IMR-90 (cell line): ENCODE measurements around the gene SUGCT. TPM values are rescaled to one million over a fixed set of nuclear protein-coding genes. Genes with fewer than 3 reads are reported as not detected.

Experiments used
- ATAC-seq: fragments of 200-7000 bp; cut with Tn5 transposase; 2 replicates; pipeline ENCODE4 v1.9.1; 2020; ENCODE audit warnings: low read depth, mild to moderate bottlenecking, moderate library complexity
- BruUV-seq: library from RNA; stranded (reverse); fragments of 400-500 nt; replicated peaks from 2 replicates; lab custom pipeline; 2021; lab: Mats Ljungman, UMichigan
- CTCF ChIA-PET: fragments of 300-600 bp; formaldehyde crosslinking; extraction: SDS; loops from one replicate; lab custom pipeline; 2021; ENCODE audit warnings: antibody characterized with exemption; lab: Yijun Ruan, JAX
- POLR2A ChIA-PET: fragments of 300-600 bp; sonication (Branson Sonifier 250); formaldehyde crosslinking; loops from one replicate; lab custom pipeline; 2022; ENCODE audit warnings: antibody characterized with exemption; ENCODE audit not compliant: unreplicated experiment; lab: Charles Lee
- DNase-seq: peaks from one replicate; pipeline ENCODE4 v3.0.0; 2013
- H2AFZ ChIP-seq: replicated peaks from 2 replicates; pipeline ENCODE3; 2013; ENCODE audit warnings: low read length, mild to moderate bottlenecking; ENCODE audit not compliant: poor library complexity
- H2AK5ac ChIP-seq: 2 replicates; pipeline ENCODE4 v1.6.1; 2013; ENCODE audit warnings: low read depth, low read length, inconsistent platforms
- H2AK9ac ChIP-seq: replicated peaks from 2 replicates; pipeline ENCODE3; 2013; ENCODE audit warnings: mild to moderate bottlenecking, low read depth, low read length, moderate library complexity; ENCODE audit not compliant: poor library complexity
- H2BK120ac ChIP-seq: 2 replicates; pipeline ENCODE4 v1.6.1; 2013; ENCODE audit warnings: low read depth, low read length, inconsistent platforms
- H2BK15ac ChIP-seq: 3 replicates; pipeline ENCODE4 v1.6.1; 2013; ENCODE audit warnings: low read depth, low read length, inconsistent platforms
- H2BK20ac ChIP-seq: 2 replicates; pipeline ENCODE4 v1.6.1; 2013; ENCODE audit warnings: low read depth, mild to moderate bottlenecking, inconsistent platforms, low read length, moderate library complexity
- H2BK5ac ChIP-seq: 2 replicates; pipeline ENCODE4 v1.6.1; 2013; ENCODE audit warnings: mild to moderate bottlenecking, low read depth, low read length, inconsistent platforms; ENCODE audit not compliant: poor library complexity, severe bottlenecking
- H3K14ac ChIP-seq: replicated peaks from 2 replicates; pipeline ENCODE4 v1.6.1; 2013; ENCODE audit warnings: low read depth, low read length, inconsistent platforms
- H3K18ac ChIP-seq: 2 replicates; pipeline ENCODE4 v1.6.1; 2013; ENCODE audit warnings: low read depth, low read length, control low read depth
- H3K23ac ChIP-seq: 2 replicates; pipeline ENCODE4 v1.6.1; 2013; ENCODE audit warnings: low read depth, low read length, inconsistent platforms
- H3K27ac ChIP-seq: 2 replicates; pipeline ENCODE4 v1.5.1; 2013; ENCODE audit warnings: mild to moderate bottlenecking, control low read depth, low read length; ENCODE audit not compliant: insufficient read depth
- H3K27me3 ChIP-seq: 2 replicates; pipeline ENCODE4 v1.6.1; 2013; ENCODE audit warnings: low read length; ENCODE audit not compliant: control insufficient read depth, insufficient read depth
- H3K36me3 ChIP-seq: 2 replicates; pipeline ENCODE4 v1.6.1; 2013; ENCODE audit warnings: low read length, mixed read lengths; ENCODE audit not compliant: control insufficient read depth, insufficient read depth
- H3K4ac ChIP-seq: 2 replicates; pipeline ENCODE4 v1.6.1; 2013; ENCODE audit warnings: low read depth, low read length, inconsistent platforms
- H3K4me1 ChIP-seq: 2 replicates; pipeline ENCODE4 v1.6.1; 2013; ENCODE audit warnings: low read length, mixed read lengths; ENCODE audit not compliant: control insufficient read depth, insufficient read depth
- H3K4me2 ChIP-seq: 2 replicates; pipeline ENCODE4 v1.6.1; 2013; ENCODE audit warnings: low read depth, mild to moderate bottlenecking, control low read depth, low read length, moderate library complexity
- H3K4me3 ChIP-seq: 2 replicates; pipeline ENCODE4 v1.5.1; 2013; ENCODE audit warnings: low read depth, mild to moderate bottlenecking, control low read depth, low read length, moderate library complexity; ENCODE audit not compliant: insufficient read depth
- H3K56ac ChIP-seq: 2 replicates; pipeline ENCODE4 v1.6.1; 2013; ENCODE audit warnings: low read length, inconsistent platforms; ENCODE audit not compliant: insufficient read depth; ENCODE audit errors: extremely low read depth
- H3K79me1 ChIP-seq, 2 experiments: 2 replicates each; pipeline ENCODE4 v1.6.1; 2013; ENCODE audit warnings: low read length in 2 of 2, inconsistent platforms in 1 of 2, low read depth in 1 of 2
- H3K9ac ChIP-seq: 2 replicates; pipeline ENCODE4 v1.6.1; 2013; ENCODE audit warnings: low read depth, low read length, control low read depth
- H3K9me1 ChIP-seq: 2 replicates; pipeline ENCODE4 v1.6.1; 2013; ENCODE audit warnings: low read length, inconsistent platforms; ENCODE audit not compliant: insufficient read depth
- H3K9me3 ChIP-seq: 2 replicates; pipeline ENCODE4 v1.6.1; 2013; ENCODE audit warnings: low read length; ENCODE audit not compliant: control insufficient read depth, insufficient read depth
- H4K20me1 ChIP-seq: 2 replicates; pipeline ENCODE4 v1.6.1; 2013; ENCODE audit warnings: low read length, inconsistent platforms; ENCODE audit not compliant: insufficient read depth
- H4K5ac ChIP-seq: 2 replicates; pipeline ENCODE4 v1.6.1; 2013; ENCODE audit warnings: mild to moderate bottlenecking, low read depth, low read length, control low read depth
- H4K8ac ChIP-seq, 2 experiments: 2 replicates each; pipeline ENCODE4 v1.6.1; 2013; ENCODE audit warnings: low read depth in 2 of 2, low read length in 2 of 2, control low read depth in 1 of 2, inconsistent platforms in 1 of 2
- H4K91ac ChIP-seq: 2 replicates; pipeline ENCODE4 v1.6.1; 2013; ENCODE audit warnings: low read depth, low read length, inconsistent platforms; ENCODE audit not compliant: insufficient read depth
- BHLHE40 ChIP-seq: fragments of 150-350 bp; IDR thresholded peaks from 2 replicates; pipeline ENCODE4 v1.6.1; 2016; ENCODE audit warnings: mild to moderate bottlenecking, low read depth, low read length
- CHD1 ChIP-seq: IDR thresholded peaks from 2 replicates; pipeline ENCODE4 v1.6.1; 2012; ENCODE audit warnings: low read depth, low read length, improper control_type of control experiment
- ELK1 ChIP-seq: fragments of 150-350 bp; IDR thresholded peaks from 2 replicates; pipeline ENCODE4 v1.6.1; 2016; ENCODE audit warnings: low read depth, mild to moderate bottlenecking, low read length, moderate library complexity, borderline replicate concordance
- MAFK ChIP-seq: IDR thresholded peaks from 2 replicates; pipeline ENCODE4 v1.6.1; 2012; ENCODE audit warnings: low read depth, low read length, improper control_type of control experiment
- MXI1 ChIP-seq: IDR thresholded peaks from 2 replicates; pipeline ENCODE4 v1.6.1; 2012; ENCODE audit warnings: low read depth, mild to moderate bottlenecking, low read length, moderate library complexity, borderline replicate concordance
- NFE2L2 ChIP-seq: fragments of 150-350 bp; IDR thresholded peaks from 2 replicates; pipeline ENCODE4 v1.6.1; 2016; ENCODE audit warnings: low read depth, mild to moderate bottlenecking, low read length
- POLR2A ChIP-seq: IDR thresholded peaks from 2 replicates; pipeline ENCODE4 v1.6.1; 2012; ENCODE audit warnings: mild to moderate bottlenecking, low read depth, low read length
- RAD21 ChIP-seq: IDR thresholded peaks from 2 replicates; pipeline ENCODE4 v1.6.1; 2012; ENCODE audit warnings: low read length, improper control_type of control experiment
- RFX5 ChIP-seq: IDR thresholded peaks from 2 replicates; pipeline ENCODE4 v1.8.0; 2012; ENCODE audit warnings: low read depth, mild to moderate bottlenecking, low read length, moderate library complexity
- WGBS, 2 experiments: methylation state at CpG; one replicate each; pipeline versions ENCODE4 v1.1.5 to v1.1.7; 2013; ENCODE audit warnings: missing lambda C conversion rate in 2 of 2; ENCODE audit not compliant: insufficient read length in 1 of 2; ENCODE audit errors: extremely low coverage in 2 of 2; 5-methylcytosine and 5-hydroxymethylcytosine counted together
- dilution Hi-C: fragments of 300-500 bp; cut with HindIII; formaldehyde crosslinking; loops from one replicate; pipeline ENCODE4 v1.14.3; 2018; ENCODE audit warnings: low sequenced_read_pairs; ENCODE audit not compliant: unreplicated experiment
- in situ Hi-C: fragments of 300-500 bp; cut with MboI; formaldehyde crosslinking; loops from 3 replicates; pipeline ENCODE4 v1.14.3; 2019; ENCODE audit warnings: low sequenced_read_pairs, inconsistent platforms, mixed read lengths
- intact Hi-C: fragments of 100-400 bp; cut with micrococcal nuclease; formaldehyde crosslinking; loops from 2 replicates; pipeline ENCODE4 v1.10.0; 2022
- polyA plus RNA-seq, 3 experiments: library from polyadenylated mRNA; depleted of rRNA; stranded (reverse); fragments of >200 nt; gene quantifications; 2 replicates each; pipeline ENCODE4 v1.2.3, GENCODE V29; 2012; ENCODE audit warnings: low replicate concordance in 1 of 3
- total RNA-seq: library from RNA; depleted of rRNA; stranded (reverse); fragments of >200 nt; gene quantifications from 2 replicates; pipeline ENCODE4 v1.2.3, GENCODE V29; 2012
- TF ChIP-seq, protein P1 (sequence below): conservative IDR thresholded peaks from 2 replicates; pipeline ENCODE4 v1.5.1; 2012; ENCODE audit warnings: mild to moderate bottlenecking, low read depth, low read length, improper control_type of control experiment

SUGCT gene
- total and polyA plus RNA-seq, 2 of the 4 experiments (the other 2 are of a cell fraction), result 5.9 to 8.3 TPM

DNA sequence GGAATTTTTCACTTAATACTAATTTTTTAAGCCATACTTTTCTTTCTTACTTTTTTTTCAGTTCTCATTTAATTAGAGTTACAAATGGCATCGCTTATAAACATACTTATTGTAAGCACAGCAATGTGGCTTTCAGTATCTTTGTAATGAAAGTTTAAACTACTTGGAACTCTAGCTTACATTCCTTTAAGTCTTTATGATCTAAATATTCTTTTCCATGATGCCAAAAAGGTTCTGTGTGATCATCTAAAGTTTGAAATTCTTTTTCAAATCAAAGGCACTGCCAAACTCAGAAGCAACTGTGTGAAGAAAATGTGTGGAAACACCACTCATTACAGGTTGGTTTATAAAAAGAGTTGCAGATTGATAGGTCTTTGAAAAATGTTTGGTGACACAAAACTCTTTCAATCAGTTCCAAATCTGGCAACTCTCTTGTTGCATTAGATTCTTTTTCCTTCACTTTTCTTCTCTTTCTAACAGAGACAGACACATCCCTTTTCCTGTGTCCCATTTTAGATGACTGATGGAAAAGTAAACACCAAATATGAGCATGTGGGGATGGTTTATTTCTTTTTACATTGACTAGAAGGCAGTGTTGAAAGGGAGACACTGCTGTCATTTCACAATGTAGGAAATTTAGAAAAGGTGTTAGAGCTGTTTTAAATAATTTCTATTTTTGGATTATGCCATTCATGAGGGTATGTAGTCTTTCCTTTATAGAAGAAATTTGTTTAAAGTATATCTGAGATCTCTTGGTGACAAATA is 392.3 kb downstream of the SUGCT start:
- Histone ChIP-seq H3K4me2 (0 out of 2 replicates have a peak overlapping the region, but pooled peaks have one; percentile 8), H2AK5ac (no peak overlapping the region), H2AFZ (no peak overlapping the region)

More for the DNA sequence above, 392.3 kb downstream of the SUGCT start:
- Histone ChIP-seq H3K36me3 (no peaks in the 10 kb centered on the region), H2BK15ac (no peak overlapping the region), H2BK120ac (no peak overlapping the region), H3K4me3 (no peak overlapping the region), H3K4ac (no peak overlapping the region), H3K18ac (no peak overlapping the region), H3K23ac (no peak overlapping the region), H3K9ac (no peak overlapping the region), H4K5ac (no peak overlapping the region), H3K9me3 (no peaks in the 10 kb centered on the region), H3K27me3 (no peaks in the 10 kb centered on the region), H3K14ac (no peak overlapping the region), H3K56ac (no peak overlapping the region), H3K79me1 (no peaks in the 10 kb centered on the region), H2BK5ac (no peak overlapping the region), H4K20me1 (no peaks in the 10 kb centered on the region), H4K8ac (no peak overlapping the region), H4K91ac (no peak overlapping the region), H2BK20ac (no peak overlapping the region), H3K9me1 (no peaks in the 10 kb centered on the region), H3K27ac (no peak overlapping the region), H2AK9ac (no peak overlapping the region), H3K4me1 (no peaks in the 10 kb centered on the region)
- no CpG with 5 or more reads among the region's 1 CpG for WGBS, 2 experiments
- BruUV-seq, result no TSS peak
- POLR2A ChIA-PET, result no interaction called here
- in situ Hi-C loops (no loop called here), intact Hi-C loops (no loop called here), dilution Hi-C loops (no loop called here)
- ATAC-seq (peak; percentile 53), DNase-seq (no peak)
- CTCF ChIA-PET, result no interaction called here
- TF ChIP-seq CHD1 (no peak), RFX5 (no peak), NFE2L2 (no peak), MAFK (no peak), MXI1 (no peak), RAD21 (no peak), ELK1 (no peak), POLR2A (no peak), BHLHE40 (no peak)
- TF ChIP-seq, protein P1, sequence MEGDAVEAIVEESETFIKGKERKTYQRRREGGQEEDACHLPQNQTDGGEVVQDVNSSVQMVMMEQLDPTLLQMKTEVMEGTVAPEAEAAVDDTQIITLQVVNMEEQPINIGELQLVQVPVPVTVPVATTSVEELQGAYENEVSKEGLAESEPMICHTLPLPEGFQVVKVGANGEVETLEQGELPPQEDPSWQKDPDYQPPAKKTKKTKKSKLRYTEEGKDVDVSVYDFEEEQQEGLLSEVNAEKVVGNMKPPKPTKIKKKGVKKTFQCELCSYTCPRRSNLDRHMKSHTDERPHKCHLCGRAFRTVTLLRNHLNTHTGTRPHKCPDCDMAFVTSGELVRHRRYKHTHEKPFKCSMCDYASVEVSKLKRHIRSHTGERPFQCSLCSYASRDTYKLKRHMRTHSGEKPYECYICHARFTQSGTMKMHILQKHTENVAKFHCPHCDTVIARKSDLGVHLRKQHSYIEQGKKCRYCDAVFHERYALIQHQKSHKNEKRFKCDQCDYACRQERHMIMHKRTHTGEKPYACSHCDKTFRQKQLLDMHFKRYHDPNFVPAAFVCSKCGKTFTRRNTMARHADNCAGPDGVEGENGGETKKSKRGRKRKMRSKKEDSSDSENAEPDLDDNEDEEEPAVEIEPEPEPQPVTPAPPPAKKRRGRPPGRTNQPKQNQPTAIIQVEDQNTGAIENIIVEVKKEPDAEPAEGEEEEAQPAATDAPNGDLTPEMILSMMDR, result no peak
